ENCODE data around the gene CABP7. TPM values are rescaled to one million over a fixed set of nuclear protein-coding genes. Genes with fewer than 3 reads are reported as not detected.

CABP7 gene
- total RNA-seq, 1 donor from 2014 or later = 14.6 TPM

- Mint-ChIP-seq H3K4me1 (ENCODE audit: low read depth, unreplicated experiment) (peaks cover 24% of the 10 kb centered on the region), H3K27ac (ENCODE audit: unreplicated experiment) (peak overlapping the region; percentile 94), H3K9me3 (ENCODE audit: unreplicated experiment) (peaks cover 2% of the 10 kb centered on the region), H3K27me3 (ENCODE audit: unreplicated experiment) (peaks cover 4% of the 10 kb centered on the region), H3K36me3 (ENCODE audit: unreplicated experiment) (no peaks in the 10 kb centered on the region), H3K4me3 (ENCODE audit: unreplicated experiment) (peak overlapping the region; percentile 67)
- no peak for TF ChIP-seq CTCF (IDR thresholded peaks at IDR 0.05; ENCODE audit: partially characterized antibody, unreplicated experiment)
- peak; percentile 27 for DNase-seq
Observed at GRCh38 chr22:29780748-29781676, 61.2 kb downstream of the CABP7 start.

Other genes with a start within 250 kb of the CABP7 start
- 27.1 TPM for gene NEFH, start 239.8 kb upstream of the CABP7 start, total RNA-seq (ENCODE audit: unreplicated experiment)
- 175 TPM for gene THOC5, start 166.2 kb upstream of the CABP7 start, total RNA-seq (ENCODE audit: unreplicated experiment)
- gene NIPSNAP1, start 138.9 kb upstream of the CABP7 start, total RNA-seq (ENCODE audit: unreplicated experiment) = 194 TPM
- gene NF2, start 116.4 kb upstream of the CABP7 start, total RNA-seq (ENCODE audit: unreplicated experiment) = 35.4 TPM
- gene ZMAT5, start 47.0 kb downstream of the CABP7 start, total RNA-seq (ENCODE audit: unreplicated experiment) = 16.9 TPM
- gene UQCR10, start 47.4 kb downstream of the CABP7 start, total RNA-seq (ENCODE audit: unreplicated experiment) = 77.7 TPM
- 67.8 TPM for gene ASCC2, start 118.3 kb downstream of the CABP7 start, total RNA-seq (ENCODE audit: unreplicated experiment)
- 51.7 TPM for gene MTMR3, start 163.2 kb downstream of the CABP7 start, total RNA-seq (ENCODE audit: unreplicated experiment)

All from glutamatergic neuron (in vitro differentiated cells).